ENCODE results near the gene SLC27A1.

DNA sequence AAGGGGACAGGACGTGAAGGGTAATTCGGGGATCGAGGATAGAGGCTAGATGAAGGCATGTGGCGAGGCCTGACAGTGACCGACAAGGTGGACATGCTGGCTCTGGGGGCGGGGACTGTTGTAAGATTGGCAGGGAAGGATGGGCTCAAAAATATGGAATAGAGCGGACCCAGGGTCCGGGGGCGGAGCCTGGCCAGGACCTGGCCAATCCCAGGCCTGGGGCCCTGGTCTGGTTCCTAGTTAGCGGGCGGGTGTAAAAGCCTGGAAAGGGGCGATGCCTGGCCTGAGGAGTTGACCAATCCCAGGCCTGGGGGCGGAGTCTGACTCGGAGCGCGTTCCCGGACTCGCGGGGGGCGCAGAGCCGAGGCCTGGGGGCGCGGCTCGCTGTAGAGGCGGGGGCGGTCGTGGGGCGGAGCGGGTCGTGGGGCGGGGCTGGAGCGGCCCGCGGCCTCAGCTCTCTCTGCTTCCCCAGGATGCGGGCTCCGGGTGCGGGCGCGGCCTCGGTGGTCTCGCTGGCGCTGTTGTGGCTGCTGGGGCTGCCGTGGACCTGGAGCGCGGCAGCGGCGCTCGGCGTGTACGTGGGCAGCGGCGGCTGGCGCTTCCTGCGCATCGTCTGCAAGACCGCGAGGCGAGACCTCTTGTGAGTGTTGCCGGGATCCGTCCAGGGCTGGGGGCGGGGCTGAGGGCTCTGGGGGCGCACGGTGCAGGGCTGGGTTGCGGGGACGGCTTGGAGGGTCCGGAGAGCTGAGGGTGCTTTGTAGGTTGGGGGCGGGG lies at the start of gene SLC27A1:
- no peak for TF ChIP-seq TAF1 (IDR thresholded peaks at IDR 0.05; ENCODE audit: borderline replicate concordance, insufficient read depth, low read length)
- TF ChIP-seq POLR2AphosphoS5 (IDR thresholded peaks at IDR 0.05; ENCODE audit: low read depth, low read length) = peak; percentile 38; the same call in 1 of the 2 replicates
- TF ChIP-seq, protein P1, sequence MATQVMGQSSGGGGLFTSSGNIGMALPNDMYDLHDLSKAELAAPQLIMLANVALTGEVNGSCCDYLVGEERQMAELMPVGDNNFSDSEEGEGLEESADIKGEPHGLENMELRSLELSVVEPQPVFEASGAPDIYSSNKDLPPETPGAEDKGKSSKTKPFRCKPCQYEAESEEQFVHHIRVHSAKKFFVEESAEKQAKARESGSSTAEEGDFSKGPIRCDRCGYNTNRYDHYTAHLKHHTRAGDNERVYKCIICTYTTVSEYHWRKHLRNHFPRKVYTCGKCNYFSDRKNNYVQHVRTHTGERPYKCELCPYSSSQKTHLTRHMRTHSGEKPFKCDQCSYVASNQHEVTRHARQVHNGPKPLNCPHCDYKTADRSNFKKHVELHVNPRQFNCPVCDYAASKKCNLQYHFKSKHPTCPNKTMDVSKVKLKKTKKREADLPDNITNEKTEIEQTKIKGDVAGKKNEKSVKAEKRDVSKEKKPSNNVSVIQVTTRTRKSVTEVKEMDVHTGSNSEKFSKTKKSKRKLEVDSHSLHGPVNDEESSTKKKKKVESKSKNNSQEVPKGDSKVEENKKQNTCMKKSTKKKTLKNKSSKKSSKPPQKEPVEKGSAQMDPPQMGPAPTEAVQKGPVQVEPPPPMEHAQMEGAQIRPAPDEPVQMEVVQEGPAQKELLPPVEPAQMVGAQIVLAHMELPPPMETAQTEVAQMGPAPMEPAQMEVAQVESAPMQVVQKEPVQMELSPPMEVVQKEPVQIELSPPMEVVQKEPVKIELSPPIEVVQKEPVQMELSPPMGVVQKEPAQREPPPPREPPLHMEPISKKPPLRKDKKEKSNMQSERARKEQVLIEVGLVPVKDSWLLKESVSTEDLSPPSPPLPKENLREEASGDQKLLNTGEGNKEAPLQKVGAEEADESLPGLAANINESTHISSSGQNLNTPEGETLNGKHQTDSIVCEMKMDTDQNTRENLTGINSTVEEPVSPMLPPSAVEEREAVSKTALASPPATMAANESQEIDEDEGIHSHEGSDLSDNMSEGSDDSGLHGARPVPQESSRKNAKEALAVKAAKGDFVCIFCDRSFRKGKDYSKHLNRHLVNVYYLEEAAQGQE (IDR thresholded peaks at IDR 0.05; ENCODE audit: insufficient read depth in 1 of 2, low read depth in 2 of 2, low read length in 2 of 2) = no peak; a peak in 1 of 4 replicates
- peak; percentile 27 for TF ChIP-seq FOXP2 (optimal IDR thresholded peaks at IDR 0.05; ENCODE audit: borderline replicate concordance, extremely low read depth, extremely low read length, insufficient read depth)
